ENCODE results near the gene MPPED2.

MPPED2 gene

DNA sequence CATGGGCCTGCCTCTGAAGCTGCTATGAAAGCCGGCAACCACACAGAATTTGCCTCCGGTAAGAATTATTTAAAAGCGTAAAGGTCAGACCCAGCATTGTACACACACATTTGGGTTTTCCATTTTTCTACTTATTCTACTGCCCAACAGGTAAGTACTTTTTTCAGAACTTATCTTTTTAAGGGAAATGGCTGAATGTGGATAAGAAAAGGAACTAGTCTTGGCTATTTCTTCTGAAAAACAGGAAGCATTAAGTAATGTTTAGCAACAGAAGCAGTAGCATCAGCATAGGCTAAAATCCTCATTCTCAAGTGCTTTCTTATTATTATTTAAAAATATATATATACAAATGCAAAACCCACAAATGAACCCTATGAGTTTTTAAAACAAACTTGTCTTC lies 103.1 kb downstream of the MPPED2 start:
- TF ChIP-seq, protein P1, sequence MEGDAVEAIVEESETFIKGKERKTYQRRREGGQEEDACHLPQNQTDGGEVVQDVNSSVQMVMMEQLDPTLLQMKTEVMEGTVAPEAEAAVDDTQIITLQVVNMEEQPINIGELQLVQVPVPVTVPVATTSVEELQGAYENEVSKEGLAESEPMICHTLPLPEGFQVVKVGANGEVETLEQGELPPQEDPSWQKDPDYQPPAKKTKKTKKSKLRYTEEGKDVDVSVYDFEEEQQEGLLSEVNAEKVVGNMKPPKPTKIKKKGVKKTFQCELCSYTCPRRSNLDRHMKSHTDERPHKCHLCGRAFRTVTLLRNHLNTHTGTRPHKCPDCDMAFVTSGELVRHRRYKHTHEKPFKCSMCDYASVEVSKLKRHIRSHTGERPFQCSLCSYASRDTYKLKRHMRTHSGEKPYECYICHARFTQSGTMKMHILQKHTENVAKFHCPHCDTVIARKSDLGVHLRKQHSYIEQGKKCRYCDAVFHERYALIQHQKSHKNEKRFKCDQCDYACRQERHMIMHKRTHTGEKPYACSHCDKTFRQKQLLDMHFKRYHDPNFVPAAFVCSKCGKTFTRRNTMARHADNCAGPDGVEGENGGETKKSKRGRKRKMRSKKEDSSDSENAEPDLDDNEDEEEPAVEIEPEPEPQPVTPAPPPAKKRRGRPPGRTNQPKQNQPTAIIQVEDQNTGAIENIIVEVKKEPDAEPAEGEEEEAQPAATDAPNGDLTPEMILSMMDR (IDR thresholded peaks at IDR 0.05), result no peak
- intact Hi-C loops (cut with DNase I; ENCODE audit: low total_unique reads), result no loop called here
- Histone ChIP-seq H3K36me3 (no peaks in the 10 kb centered on the region), H3K9me3 (no peaks in the 10 kb centered on the region), H3K4me3 (no peak overlapping the region), H3K27ac (peak overlapping the region; percentile 0 to 75), H3K4me1 (peaks cover 0 to 58% (median 30%) of the 10 kb centered on the region in 4 donors), H3K27me3 (no peaks in the 10 kb centered on the region)
- no peak for DNase-seq

DNA sequence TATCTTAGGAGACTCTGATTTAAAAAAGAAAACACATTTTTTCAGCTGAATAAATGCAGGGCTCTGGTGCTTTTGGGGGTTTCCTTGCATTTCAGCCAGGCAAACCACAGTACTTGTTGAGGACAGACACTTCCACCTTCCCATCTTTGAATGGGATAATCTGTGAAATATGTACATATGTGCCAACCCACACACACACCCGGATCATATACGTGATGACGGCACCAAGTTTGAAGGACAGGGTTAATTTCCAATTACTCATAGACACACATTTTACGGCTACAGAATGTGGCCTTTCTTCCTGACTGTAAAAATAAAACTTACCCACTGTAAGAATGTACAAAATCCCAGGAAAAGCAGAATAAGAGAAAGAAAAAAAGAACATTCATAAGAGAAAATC lies 104.4 kb downstream of the MPPED2 start:
- DNase-seq, result no peak
- Histone ChIP-seq H3K4me3 (no peak overlapping the region), H3K9me3 (no peaks in the 10 kb centered on the region), H3K27ac (peak overlapping the region; percentile 55 to 75), H3K4me1 (peaks cover 0 to 55% (median 28%) of the 10 kb centered on the region in 4 donors), H3K27me3 (no peaks in the 10 kb centered on the region), H3K36me3 (no peaks in the 10 kb centered on the region)
- intact Hi-C loops (cut with DNase I; ENCODE audit: low total_unique reads), result no loop called here
- TF ChIP-seq, protein P1 (IDR thresholded peaks at IDR 0.05), result no peak

DNA sequence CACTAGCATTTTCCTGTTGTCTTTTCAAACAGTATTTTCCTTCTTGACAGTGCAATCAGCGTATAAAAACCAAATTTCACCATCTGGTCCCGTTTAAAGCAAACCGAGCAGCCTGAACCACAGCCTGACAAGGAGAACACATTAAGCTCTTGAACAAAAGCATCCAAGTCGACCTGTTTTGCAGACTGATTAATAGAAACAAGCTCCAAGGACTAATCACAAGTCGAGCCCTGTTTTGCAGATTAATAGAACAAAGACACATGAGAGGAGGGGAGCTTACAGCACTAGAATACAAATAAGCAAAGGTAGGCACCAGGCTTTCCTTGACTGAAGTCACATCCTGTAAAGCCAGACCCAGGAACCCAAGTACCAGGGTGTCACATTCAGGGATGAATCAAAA lies 104.8 kb downstream of the MPPED2 start:
- Histone ChIP-seq H3K36me3 (no peaks in the 10 kb centered on the region), H3K4me1 (peaks cover 0 to 55% (median 28%) of the 10 kb centered on the region in 4 donors), H3K27me3 (no peaks in the 10 kb centered on the region), H3K4me3 (no peak overlapping the region), H3K9me3 (no peaks in the 10 kb centered on the region), H3K27ac (peak overlapping the region; percentile 55 to 75)
- DNase-seq, result no peak
- intact Hi-C loops (cut with DNase I; ENCODE audit: low total_unique reads), result no loop called here
- TF ChIP-seq, protein P1 (IDR thresholded peaks at IDR 0.05), result no peak

DNA sequence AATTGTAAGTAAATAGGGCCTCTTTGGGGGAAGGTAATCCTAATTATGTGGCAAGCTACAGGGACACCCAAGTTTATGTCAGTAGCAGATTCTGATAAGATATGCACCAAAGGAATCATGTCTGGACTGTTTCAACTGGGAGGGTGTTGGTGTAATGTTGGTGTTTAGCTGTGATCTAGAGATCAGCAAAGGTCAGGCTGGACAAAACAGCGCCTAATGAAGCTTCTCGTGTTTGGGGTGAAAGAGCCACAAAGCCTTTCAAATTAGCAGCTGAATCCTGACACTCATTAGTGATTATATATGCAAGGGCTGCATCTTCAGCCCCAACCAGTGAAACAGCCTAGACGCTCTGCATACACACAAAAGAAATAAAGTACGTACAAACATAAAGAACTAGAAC lies 106.3 kb downstream of the MPPED2 start:
- H3K36me3 ChIP-seq, result no peaks in the 10 kb centered on the region
- intact Hi-C loops (cut with DNase I; ENCODE audit: low total_unique reads), result no loop called here
- H3K9me3 ChIP-seq, result no peaks in the 10 kb centered on the region
- H3K27ac ChIP-seq, result peak overlapping the region; percentile 65 to 75
- TF ChIP-seq, protein P1 (IDR thresholded peaks at IDR 0.05), result no peak
- H3K27me3 ChIP-seq, result no peaks in the 10 kb centered on the region
- H3K4me1 ChIP-seq, result peaks cover 0 to 59% (median 28%) of the 10 kb centered on the region in 4 donors
- no peak for DNase-seq
- H3K4me3 ChIP-seq, result no peak overlapping the region

DNA sequence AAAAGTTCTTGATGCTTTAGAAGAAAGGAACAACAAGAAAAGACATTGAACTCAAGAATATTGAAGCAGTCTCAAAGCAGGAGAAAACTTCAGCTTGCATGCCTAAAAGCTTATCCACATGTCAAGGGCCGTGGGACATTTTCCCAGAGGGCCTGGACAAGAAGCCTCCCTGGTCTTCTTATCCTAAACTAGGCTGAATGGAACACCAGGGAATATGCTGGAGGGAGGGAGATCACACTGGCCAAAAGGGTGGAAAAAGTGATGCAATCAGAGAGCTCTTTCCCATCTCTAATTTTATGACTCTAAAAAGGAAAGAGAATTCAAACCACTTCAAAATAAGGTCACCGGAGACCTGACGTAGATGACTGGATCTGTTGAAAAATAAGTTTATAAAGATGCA lies 107.2 kb downstream of the MPPED2 start:
- intact Hi-C loops (cut with DNase I; ENCODE audit: low total_unique reads), result no loop called here
- peak; percentile 41 to 74 for DNase-seq
- Histone ChIP-seq H3K4me3 (peak overlapping the region in 1 of 2 donors; percentile 6), H3K27me3 (no peaks in the 10 kb centered on the region), H3K36me3 (no peaks in the 10 kb centered on the region), H3K4me1 (peaks cover 0 to 68% (median 29%) of the 10 kb centered on the region in 4 donors), H3K9me3 (no peaks in the 10 kb centered on the region), H3K27ac (peak overlapping the region; percentile 65 to 75)
- TF ChIP-seq, protein P1 (IDR thresholded peaks at IDR 0.05), result no peak

DNA sequence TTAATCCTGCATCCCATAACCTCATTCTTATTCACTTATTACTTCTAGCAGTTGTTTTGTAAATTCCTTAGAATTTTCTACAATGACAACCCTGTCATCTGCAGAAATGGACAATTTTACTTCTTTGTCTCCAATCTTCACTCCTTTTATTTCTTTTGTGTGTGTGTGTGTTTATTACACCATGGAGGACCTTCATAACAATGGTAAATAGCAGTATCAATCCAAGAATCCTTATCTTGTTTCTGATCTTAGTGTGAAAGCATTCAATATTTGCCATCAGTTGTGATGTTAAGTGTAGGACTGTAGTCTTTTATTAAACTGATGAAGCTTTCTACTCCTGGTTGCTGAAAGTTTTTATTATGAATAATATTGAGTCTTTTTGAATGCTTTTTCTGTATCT lies 109.1 kb downstream of the MPPED2 start:
- Histone ChIP-seq H3K4me3 (no peak overlapping the region), H3K27ac (no peak overlapping the region), H3K27me3 (no peaks in the 10 kb centered on the region), H3K4me1 (peaks cover 0 to 59% (median 28%) of the 10 kb centered on the region in 4 donors), H3K36me3 (no peaks in the 10 kb centered on the region), H3K9me3 (no peaks in the 10 kb centered on the region)
- DNase-seq, result no peak
- intact Hi-C loops (cut with DNase I; ENCODE audit: low total_unique reads), result no loop called here
- TF ChIP-seq, protein P1 (IDR thresholded peaks at IDR 0.05), result no peak

All from tibial artery (tissue), 4 donors.